T-helper 17 cell (primary cell): Measurements from ENCODE around the gene SCYL1. TPM values are rescaled to one million over a fixed set of nuclear protein-coding genes. Genes with fewer than 3 reads are reported as not detected.
A peak's percentile ranks its signal among the peaks of the same experiment; 100 is the strongest.

Experiments used
- ATAC-seq: fragments of 150-1000 bp; cut with Tn5 transposase; 2 replicates; pipeline ENCODE4 v1.10.0; 2021; ENCODE audit warnings: mild to moderate bottlenecking, moderate library complexity
- DNase-seq, 3 donors: peaks; one replicate each; pipeline versions ENCODE4 v3.0.0 to v3.0.0-alpha.2; 2020 to 2021
- H3K9me3 ChIP-seq: one replicate; pipeline ENCODE4 v1.7.0; 2013; ENCODE audit warnings: low read length, mild to moderate bottlenecking; ENCODE audit not compliant: control insufficient read depth, poor library complexity, severe bottlenecking
- H3K27ac Mint-ChIP-seq: one replicate; pipeline ENCODE4 v1.8.0; 2022; ENCODE audit warnings: mild to moderate bottlenecking, moderate library complexity, mixed read lengths
- H3K27me3 Mint-ChIP-seq: one replicate; pipeline ENCODE4 v1.8.0; 2022; ENCODE audit warnings: mixed read lengths
- H3K36me3 Mint-ChIP-seq: one replicate; pipeline ENCODE4 v1.8.0; 2022; ENCODE audit warnings: low read depth, mixed read lengths
- H3K4me1 Mint-ChIP-seq: one replicate; pipeline ENCODE4 v1.8.0; 2022; ENCODE audit warnings: mild to moderate bottlenecking, mixed read lengths
- H3K4me3 Mint-ChIP-seq: one replicate; pipeline ENCODE4 v1.8.0; 2022; ENCODE audit warnings: mild to moderate bottlenecking, moderate library complexity, mixed read lengths
- total RNA-seq, 4 donors: library from RNA in 2 of 4; stranded (reverse) in 2 of 4; gene quantifications; one replicate each; pipeline ENCODE4 v1.2.3 and lab custom pipeline; 2022 to 2026

Gene SCYL1
- total RNA-seq, 2 donors from 2014 or later: 56.6 to 61.7 TPM

DNA sequence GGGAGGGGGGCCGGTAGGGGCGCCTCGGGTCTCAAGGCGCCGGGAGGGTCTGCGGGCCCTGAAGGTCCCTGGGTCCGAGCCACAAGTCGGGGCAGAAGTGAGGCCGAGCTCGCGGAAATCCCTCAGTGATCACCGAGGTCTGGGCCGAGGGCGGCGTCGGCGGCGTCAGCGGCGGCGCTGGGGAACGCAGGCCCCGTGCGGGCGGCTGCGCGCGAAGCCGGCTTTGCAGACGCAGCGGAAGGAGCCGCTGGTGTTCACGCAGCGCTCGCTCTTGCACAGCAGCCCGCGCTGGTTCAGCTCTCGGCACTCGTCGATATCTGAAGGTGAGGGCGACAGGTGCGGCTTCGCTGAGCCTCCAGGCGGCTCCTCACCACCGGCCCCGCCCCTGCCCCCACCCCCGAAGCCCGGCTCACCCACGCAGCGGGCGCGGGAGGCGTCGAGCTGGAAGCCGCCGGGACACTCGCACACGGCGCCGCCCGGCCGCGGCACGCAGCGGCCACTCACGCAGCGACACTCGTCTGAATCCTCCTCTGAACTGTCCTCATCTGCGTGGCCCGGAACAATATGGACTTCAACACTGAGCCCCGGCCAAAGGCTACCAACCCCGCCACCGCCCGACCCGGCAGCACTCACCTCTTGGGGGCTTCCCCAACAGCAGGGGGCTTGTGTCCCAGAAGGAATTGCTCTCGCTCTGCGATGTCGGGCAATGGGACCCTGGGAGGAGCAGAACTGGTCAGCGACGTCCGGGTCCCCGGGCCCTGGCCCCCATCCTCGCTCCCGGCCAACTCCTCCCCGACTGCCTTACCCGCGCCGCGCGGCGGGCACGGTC is 14.2 kb downstream of the SCYL1 start:
- ATAC-seq: no peak
- Mint-ChIP-seq H3K4me1 (peaks cover 23% of the 10 kb centered on the region), H3K36me3 (peaks cover 7% of the 10 kb centered on the region), H3K27me3 (no peaks in the 10 kb centered on the region), H3K4me3 (peak overlapping the region; percentile 21), H3K27ac (no peak overlapping the region)
- H3K9me3 ChIP-seq: no peaks in the 10 kb centered on the region
- no peak for DNase-seq

GRCh38 chr11:65539744-65540289 is 14.9 kb downstream of the SCYL1 start:
- peaks cover 22% of the 10 kb centered on the region for H3K4me1 Mint-ChIP-seq
- no peak overlapping the region for H3K27ac Mint-ChIP-seq
- peak overlapping the region; percentile 80 for H3K4me3 Mint-ChIP-seq
- ATAC-seq (peak; percentile 79), DNase-seq (peak in 1 of 3 donors; percentile 83)
- no peaks in the 10 kb centered on the region for H3K9me3 ChIP-seq
- H3K27me3 Mint-ChIP-seq: no peaks in the 10 kb centered on the region
- H3K36me3 Mint-ChIP-seq: peaks cover 3% of the 10 kb centered on the region

DNA sequence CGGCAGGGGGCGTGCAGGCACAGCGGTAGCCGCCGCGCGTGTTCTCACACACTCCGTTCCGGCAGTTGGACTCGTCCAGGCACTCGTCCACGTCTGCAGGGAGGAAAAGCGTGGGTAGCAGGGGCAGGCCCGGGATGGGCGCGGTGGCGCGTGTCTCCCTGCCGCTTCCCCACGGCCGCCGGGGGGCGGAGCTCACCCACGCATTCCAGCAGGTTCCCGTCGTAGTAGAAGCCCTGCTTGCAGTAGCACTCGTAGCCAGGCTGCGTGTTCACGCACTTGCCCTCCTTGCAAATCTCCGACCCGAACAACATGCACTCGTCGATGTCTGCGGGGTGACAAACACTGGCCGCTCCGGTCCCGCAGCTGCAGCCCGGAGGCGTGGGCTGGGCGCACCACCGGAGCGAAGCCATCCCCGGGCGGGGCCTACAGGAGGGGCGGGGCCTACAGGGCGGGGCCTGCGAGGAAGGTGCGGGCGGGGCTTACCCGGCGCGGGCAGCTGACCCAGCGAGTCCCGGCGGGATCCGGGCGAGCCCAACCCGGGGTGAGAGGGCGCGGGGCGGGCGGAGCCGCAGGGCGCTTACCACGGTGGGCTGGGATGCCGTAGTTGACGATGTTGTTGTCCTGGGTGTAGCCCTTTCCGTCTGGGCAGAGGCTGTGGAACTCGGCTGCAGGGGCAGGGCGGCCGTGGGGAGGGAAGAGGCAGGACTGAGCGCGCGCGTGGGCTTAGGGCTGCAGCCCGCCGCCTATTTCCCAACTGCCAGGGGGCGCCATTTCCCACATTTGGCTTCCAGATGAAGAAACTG is 15.6 kb downstream of the SCYL1 start:
- DNase-seq: peak; percentile 78 to 86 (median 83)
- H3K4me1 Mint-ChIP-seq: peaks cover 23% of the 10 kb centered on the region
- no peaks in the 10 kb centered on the region for H3K27me3 Mint-ChIP-seq
- ATAC-seq: peak; percentile 88
- H3K27ac Mint-ChIP-seq: no peak overlapping the region
- peak overlapping the region; percentile 80 for H3K4me3 Mint-ChIP-seq
- H3K36me3 Mint-ChIP-seq: peaks cover 3% of the 10 kb centered on the region
- H3K9me3 ChIP-seq: no peaks in the 10 kb centered on the region

DNA sequence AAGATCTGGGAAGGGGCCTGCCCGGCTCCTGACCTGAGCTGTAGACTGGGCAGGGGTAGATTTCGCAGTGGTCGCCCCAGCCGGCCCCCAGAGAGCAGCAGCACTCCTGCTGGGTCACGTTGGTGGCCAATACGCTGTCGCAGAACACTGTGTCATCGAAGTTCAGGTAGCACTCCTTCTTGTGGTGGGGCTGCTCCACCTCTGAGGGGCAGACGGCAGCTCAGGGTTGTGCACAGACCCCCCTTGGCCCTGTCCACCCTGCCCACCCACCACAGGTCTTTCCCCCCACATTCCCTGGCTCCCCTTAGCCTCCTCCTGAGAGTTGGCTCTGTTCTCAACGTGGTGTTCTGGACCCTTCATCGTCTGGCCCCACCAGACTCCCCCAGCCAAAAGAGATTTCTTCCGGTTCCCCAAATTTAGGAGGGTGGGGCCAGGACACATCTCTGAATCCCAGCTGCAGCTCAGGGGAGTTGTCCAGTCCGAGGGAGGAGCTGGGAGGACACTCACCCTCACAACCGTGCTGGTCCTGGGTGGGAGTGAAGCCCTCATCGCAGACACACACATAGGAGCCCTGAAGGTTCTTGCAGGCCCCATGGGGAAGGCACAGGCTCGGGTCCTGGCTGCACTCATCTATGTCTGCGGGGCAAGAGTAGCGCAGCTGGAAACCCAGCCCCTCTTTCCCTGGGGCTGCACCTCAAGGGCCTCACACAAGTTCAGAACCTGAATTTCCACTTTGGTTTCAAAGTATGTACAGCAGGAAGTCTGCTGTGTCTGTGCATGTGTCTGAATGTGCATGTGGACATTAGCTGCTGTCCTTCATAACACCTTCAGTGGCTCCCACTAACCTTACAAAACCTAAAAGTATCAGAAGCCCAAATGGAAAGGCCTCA is 16.5 kb downstream of the SCYL1 start:
- DNase-seq: no peak
- Mint-ChIP-seq H3K4me1 (peaks cover 31% of the 10 kb centered on the region), H3K27ac (peak overlapping the region; percentile 37)

GRCh38 chr11:65542738-65543390 is 18.0 kb downstream of the SCYL1 start:
- Mint-ChIP-seq H3K27ac (peak overlapping the region; percentile 62), H3K4me3 (peak overlapping the region; percentile 39), H3K27me3 (no peaks in the 10 kb centered on the region), H3K4me1 (peaks cover 31% of the 10 kb centered on the region), H3K36me3 (peaks cover 3% of the 10 kb centered on the region)
- H3K9me3 ChIP-seq: no peaks in the 10 kb centered on the region
- DNase-seq (no peak), ATAC-seq (no peak)

More for the DNA sequence above, 16.5 kb downstream of the SCYL1 start:
- Mint-ChIP-seq H3K36me3 (peaks cover 3% of the 10 kb centered on the region), H3K4me3 (peak overlapping the region; percentile 80), H3K27me3 (no peaks in the 10 kb centered on the region)
- no peak for ATAC-seq
- H3K9me3 ChIP-seq: no peaks in the 10 kb centered on the region

DNA sequence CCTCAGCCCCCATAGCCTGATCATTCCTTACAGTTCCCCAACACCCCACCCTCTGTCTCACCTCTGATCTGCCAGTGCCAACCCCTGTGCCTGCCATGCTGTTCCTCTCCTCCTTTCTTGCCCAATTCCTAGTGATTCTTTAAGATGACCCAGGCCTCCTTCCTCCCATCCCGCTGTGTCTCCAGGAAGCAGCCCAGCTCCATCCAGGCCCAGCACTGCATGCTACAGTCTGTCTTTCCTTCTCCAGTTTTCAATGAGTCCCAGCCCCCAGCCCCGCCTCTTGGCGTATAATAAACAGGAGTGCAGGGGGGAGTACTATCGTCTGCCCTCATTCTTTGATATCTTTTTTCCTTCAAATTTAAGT is 21.0 kb downstream of the SCYL1 start:
- Mint-ChIP-seq H3K4me1 (peaks cover 41% of the 10 kb centered on the region), H3K27me3 (no peaks in the 10 kb centered on the region), H3K4me3 (peak overlapping the region; percentile 55), H3K36me3 (peaks cover 9% of the 10 kb centered on the region), H3K27ac (peak overlapping the region; percentile 93)
- ATAC-seq (no peak), DNase-seq (no peak)
- no peaks in the 10 kb centered on the region for H3K9me3 ChIP-seq

- peak overlapping the region; percentile 93 for H3K27ac Mint-ChIP-seq
- H3K4me1 Mint-ChIP-seq: peaks cover 42% of the 10 kb centered on the region
- H3K36me3 Mint-ChIP-seq: peaks cover 9% of the 10 kb centered on the region
- DNase-seq (peak; percentile 99 to 100 (median 100)), ATAC-seq (peak; percentile 88)
- H3K9me3 ChIP-seq: no peaks in the 10 kb centered on the region
- no peaks in the 10 kb centered on the region for H3K27me3 Mint-ChIP-seq
- H3K4me3 Mint-ChIP-seq: peak overlapping the region; percentile 85
Measured at GRCh38 chr11:65546217-65546958, 21.5 kb downstream of the SCYL1 start.

GRCh38 chr11:65547446-65548125 is 22.7 kb downstream of the SCYL1 start:
- DNase-seq: peak in 2 of 3 donors; percentile 41 to 49
- Mint-ChIP-seq H3K27ac (peak overlapping the region; percentile 83), H3K36me3 (peaks cover 8% of the 10 kb centered on the region), H3K27me3 (no peaks in the 10 kb centered on the region), H3K4me1 (peaks cover 49% of the 10 kb centered on the region), H3K4me3 (peak overlapping the region; percentile 85)
- no peak for ATAC-seq
- no peaks in the 10 kb centered on the region for H3K9me3 ChIP-seq

GRCh38 chr11:65548395-65548794 is 23.5 kb downstream of the SCYL1 start:
- ATAC-seq: no peak
- Mint-ChIP-seq H3K36me3 (peaks cover 5% of the 10 kb centered on the region), H3K27me3 (no peaks in the 10 kb centered on the region), H3K4me3 (peak overlapping the region; percentile 81), H3K4me1 (peaks cover 49% of the 10 kb centered on the region), H3K27ac (peak overlapping the region; percentile 83)
- no peak for DNase-seq
- H3K9me3 ChIP-seq: no peaks in the 10 kb centered on the region

GRCh38 chr11:65549096-65549495 is 24.2 kb downstream of the SCYL1 start:
- H3K36me3 Mint-ChIP-seq: peaks cover 5% of the 10 kb centered on the region
- DNase-seq (no peak), ATAC-seq (no peak)
- peaks cover 46% of the 10 kb centered on the region for H3K4me1 Mint-ChIP-seq
- peak overlapping the region; percentile 83 for H3K27ac Mint-ChIP-seq
- no peaks in the 10 kb centered on the region for H3K9me3 ChIP-seq
- peak overlapping the region; percentile 67 for H3K4me3 Mint-ChIP-seq
- H3K27me3 Mint-ChIP-seq: no peaks in the 10 kb centered on the region

DNA sequence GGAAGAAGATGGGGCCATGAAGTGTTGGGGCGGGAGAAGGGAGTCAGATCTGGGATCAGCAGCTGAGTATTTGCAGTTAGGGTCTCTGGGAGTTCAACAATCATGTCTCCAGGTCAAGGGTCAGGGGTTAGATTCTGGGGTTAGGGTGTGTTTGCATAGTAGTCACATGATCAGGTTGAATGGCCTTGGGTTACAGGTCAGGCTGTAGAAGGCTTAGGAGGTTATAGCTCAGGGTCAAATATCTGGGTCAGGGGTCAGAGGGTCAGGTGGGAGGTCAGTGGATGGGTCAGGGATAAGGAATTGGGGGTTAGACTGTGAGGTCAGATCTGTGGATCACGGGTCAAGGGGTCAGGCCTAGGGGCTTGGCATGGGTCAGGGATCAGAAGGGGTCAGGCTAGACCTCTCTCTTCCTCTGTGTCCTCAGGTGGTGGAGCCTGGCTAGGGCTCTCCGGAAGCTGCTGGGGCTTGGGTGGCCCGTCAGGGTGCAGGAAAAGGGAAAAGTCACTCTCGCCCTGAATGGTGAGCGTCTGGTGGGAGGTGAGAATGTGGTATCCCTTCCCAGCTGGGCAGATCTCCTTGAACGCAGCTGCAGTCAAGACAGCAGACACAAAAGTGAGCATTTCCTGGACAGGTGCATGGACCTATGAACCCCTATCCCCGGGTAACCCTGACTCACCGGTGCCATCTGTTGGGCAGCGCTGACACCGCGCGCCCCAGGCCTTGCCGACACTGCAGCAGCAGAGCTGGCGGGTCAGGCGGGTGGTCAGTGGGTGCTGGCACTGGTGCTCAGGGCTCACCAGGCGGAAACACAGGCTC is 26.9 kb downstream of the SCYL1 start:
- Mint-ChIP-seq H3K27me3 (no peaks in the 10 kb centered on the region), H3K4me1 (peaks cover 55% of the 10 kb centered on the region), H3K4me3 (peak overlapping the region; percentile 76), H3K27ac (peak overlapping the region; percentile 90), H3K36me3 (peaks cover 5% of the 10 kb centered on the region)
- ATAC-seq (peak; percentile 48), DNase-seq (peak; percentile 44 to 61 (median 48))
- H3K9me3 ChIP-seq: no peaks in the 10 kb centered on the region
